Measurements from ENCODE around the gene NUTM2F.
"Not testable (repeated sequence)": the region's sequence is repeated elsewhere in the genome, so short reads cannot be mapped to it uniquely, and the experiment has no call there.

Gene NUTM2F

DNA sequence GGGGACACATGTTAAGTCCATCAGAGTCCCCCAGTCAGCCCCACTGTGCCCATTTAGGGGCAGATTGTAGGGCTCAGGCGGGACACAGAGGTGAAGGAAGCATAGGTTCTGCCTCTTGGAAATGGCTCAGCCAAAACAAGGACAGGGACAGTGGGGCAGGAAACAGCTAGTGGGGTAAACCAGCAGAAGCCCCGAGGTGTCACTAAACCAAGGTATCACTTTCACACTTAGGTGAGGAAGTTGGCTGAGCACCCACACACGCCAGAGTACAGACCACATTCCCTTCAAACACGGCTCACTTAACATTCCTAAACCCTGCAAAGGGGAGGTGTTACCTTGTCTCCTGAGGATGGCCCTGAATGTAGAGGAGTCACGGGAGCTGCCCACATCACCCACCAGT is 12.2 kb downstream of the NUTM2F start:
- not testable (repeated sequence) for DNase-seq (ENCODE audit: low spot score)

DNA sequence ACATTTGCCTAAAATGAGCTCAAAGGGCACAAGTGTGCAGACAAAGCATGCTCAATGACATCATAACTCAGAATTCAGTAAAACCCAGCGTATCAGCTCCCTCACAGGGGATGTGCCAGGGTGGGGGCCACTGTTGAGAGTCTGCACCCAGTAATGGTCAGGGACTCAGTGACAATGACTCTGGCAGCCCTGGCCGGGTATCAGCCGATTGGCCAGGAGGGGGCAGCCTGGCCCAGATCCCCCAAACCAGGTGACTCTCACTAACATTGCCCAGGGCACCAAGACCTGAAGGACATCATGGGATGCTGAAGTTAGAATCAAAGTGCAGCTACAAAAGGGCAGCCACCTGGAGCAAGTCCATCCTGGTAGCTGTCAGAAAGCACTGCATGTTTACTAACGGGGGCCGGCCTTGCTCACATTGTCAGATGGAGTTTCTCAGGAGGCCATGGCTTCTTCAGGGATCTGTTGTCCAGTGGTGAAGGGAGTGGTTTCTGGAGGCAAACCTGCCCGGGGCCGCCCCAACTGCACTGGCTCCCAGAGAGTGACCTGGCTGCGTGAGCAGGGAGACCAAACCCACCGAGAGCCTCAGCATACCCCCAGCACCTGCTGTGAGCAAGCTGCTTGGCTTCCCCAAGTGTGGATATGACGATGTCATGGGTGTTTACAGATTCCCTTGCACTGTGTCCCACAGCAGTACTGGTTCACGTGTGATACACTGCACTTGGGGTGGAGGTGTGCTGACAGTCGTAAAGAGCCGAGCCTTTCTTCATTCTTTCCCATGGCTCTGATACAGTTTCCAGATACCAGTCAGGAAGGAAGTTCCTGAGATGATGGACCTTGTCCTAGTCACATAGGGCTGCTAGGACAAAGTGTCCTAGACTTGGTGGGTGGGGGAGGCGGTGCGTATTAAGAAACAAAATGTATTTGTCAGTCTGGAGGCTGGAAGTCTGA is 13.1 kb downstream of the NUTM2F start:
- DNase-seq (ENCODE audit: low spot score): not testable (repeated sequence)

DNA sequence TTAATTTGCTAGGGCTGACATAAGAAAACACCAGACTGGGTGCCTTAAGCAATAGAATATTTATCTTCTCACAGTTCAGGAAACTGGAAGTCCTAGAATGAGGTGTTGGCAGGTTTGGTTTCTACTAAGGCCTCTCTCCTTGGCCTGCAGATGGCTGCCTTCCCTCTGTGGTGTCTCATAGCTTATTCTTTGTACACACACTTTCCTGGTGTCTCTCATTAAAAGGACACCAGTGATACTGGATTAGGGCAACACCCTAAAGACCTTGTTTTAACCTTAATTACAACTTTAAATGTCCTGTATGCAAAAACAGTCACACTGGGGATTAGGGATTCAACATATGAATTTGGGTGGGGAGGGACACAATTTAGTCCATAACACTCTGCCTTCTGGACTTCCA is 25.1 kb downstream of the NUTM2F start:
- no peak for DNase-seq (ENCODE audit: low spot score)

DNA sequence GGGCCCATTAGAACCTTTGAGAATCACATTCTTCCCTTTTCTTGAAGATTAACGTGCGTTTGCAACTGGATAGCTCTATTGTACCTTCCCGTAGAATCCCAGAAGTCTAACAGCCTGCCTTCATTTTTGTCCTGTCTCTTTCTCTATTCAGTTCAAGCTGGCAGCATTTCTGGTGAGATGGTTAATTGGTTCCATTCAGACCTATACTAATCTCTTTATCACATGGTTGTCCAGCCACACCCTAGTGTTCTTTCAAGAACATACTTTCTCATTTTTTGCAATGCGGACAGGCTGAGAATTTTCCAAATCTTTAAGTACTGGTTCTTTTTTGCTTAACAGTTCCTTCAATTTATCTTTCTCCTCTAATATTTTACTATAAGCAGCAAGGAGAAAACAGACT is 26.0 kb downstream of the NUTM2F start:
- DNase-seq (ENCODE audit: low spot score): no peak

DNA sequence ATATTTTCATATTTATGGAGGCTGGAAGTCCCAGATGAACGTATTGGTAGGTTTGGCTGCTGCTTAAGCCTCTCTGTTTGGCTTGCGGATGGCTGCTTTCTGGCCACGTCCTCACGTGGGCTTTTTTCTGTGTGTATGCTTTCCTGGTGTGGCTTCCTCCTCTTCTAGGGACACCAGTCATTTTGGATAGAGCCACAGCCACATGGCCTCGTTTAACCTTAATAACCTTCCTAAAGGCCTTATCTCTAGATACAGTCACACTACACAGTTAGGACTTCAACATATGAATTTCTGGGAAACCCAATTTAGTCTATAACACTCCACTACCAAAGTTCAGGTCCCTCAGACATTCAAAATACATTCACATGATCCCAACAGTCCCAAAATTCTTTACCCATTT is 26.9 kb downstream of the NUTM2F start:
- DNase-seq (ENCODE audit: low spot score): no peak

DNA sequence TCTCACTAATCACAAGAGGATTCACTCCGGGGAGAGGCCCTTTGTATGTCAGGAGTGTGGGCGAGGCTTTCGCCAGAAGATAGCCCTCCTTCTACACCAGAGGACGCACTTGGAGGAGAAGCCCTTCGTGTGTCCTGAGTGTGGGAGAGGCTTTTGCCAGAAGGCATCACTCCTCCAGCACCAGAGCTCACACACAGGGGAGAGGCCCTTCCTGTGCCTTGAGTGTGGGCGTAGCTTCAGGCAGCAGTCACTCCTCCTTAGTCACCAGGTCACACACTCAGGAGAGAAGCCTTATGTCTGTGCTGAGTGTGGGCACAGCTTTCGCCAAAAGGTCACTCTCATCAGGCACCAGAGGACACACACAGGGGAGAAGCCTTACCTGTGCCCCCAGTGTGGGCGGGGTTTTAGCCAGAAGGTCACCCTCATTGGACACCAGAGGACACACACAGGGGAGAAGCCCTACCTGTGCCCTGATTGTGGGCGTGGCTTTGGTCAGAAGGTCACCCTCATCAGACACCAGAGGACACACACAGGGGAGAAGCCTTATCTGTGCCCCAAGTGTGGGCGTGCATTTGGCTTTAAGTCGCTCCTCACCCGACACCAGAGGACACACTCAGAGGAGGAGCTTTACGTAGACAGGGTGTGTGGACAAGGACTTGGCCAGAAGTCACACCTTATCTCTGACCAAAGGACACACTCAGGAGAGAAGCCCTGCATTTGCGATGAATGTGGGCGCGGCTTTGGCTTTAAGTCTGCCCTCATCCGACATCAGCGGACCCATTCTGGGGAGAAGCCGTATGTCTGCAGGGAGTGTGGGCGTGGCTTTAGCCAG is 27.8 kb downstream of the NUTM2F start:
- no peak for DNase-seq (ENCODE audit: low spot score)

- DNase-seq (ENCODE audit: low spot score): no peak
Measured at GRCh38 chr9:94298949-94299599, 29.4 kb downstream of the NUTM2F start.

DNA sequence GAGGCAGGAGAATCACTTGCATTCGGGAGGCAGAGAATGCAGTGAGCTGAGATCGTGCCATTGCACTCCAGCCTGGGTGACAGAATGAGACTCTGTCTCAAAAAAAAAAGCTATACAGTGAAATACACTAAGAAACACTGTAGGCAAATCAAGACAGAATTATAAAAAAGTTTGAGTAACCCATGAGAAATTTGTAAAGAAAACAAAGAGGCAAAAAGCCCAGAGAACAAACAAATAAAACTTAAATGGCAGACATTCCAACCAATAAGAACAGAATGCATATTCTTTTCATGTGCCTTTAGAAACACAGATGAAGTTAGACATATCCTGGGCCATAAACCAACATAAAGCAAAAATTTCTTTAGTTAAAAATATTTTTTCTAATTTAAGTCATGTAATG is 38.8 kb downstream of the NUTM2F start:
- no peak for DNase-seq (ENCODE audit: low spot score)

DNA sequence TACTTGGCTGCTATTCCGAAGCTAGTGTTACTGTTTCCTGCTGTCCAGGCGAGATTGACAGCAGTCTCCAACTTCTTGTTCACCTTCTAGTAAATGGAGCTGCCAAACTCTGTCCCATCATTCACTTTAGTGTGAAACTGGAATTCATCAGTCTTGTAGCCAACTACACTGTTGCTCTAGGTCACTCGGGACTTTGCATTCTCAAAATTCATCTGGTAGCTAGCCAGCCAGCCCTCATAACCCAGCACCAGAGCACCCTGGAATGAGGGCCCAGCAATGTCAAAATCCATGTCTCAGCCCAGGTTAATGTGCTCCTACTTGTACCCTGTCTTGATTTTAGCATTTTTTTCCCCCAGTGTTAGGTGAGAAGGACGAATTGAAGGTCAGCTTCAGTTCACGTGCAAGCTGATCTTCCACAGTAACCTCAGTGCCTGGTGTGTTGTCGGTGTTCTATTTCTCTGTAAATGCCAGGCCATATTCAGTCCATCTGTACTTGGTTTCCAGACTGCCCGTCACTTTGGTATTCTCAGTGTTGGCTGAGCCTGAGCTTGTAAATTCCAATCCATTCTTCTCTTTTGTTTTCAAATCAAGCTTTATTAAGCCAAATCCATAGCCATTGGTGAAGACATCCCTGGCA is 40.4 kb downstream of the NUTM2F start:
- DNase-seq (ENCODE audit: low spot score): no peak

GRCh38 chr9:94286116-94286515 is 42.3 kb downstream of the NUTM2F start:
- no peak for DNase-seq (ENCODE audit: low spot score)

GRCh38 chr9:94281101-94281500 is 47.3 kb downstream of the NUTM2F start:
- no peak for DNase-seq (ENCODE audit: low spot score)

GRCh38 chr9:94280409-94280989 is 47.9 kb downstream of the NUTM2F start:
- DNase-seq (ENCODE audit: low spot score): no peak

DNA sequence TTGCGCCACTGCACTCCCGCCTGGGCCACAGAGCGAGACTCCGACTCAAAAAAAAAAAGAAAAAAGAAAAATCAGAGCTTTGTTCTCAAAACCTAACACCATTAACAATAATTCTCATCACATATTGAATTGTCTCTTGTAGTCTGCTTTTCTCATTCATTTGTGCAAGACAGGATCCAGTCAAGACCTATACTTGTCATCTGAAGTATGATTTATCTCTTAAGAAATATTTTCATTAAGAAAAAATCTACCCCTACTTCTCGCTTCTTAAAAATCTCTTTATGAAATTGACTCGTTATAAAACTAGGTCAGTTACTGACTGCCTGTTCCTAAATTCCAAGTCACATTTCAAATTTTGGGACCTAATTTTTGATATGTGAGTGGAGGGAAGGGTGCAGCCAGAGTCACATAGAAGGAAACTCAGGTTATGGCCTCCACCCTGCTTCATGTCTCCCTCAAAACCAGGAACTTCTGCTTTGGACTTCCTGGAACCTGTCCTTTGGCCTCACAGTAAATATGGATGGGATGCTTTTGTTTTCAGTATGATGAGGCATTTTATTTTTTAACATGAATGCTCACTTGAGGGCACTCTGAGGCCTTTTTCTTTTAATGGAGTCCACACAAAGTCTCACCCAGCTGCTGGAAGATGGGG is 50.4 kb downstream of the NUTM2F start:
- DNase-seq (ENCODE audit: low spot score): no peak

GRCh38 chr9:94277029-94277428 is 51.4 kb downstream of the NUTM2F start:
- not testable (repeated sequence) for DNase-seq (ENCODE audit: low spot score)

- DNase-seq (ENCODE audit: low spot score): no peak
Measured at GRCh38 chr9:94270009-94270408, 58.4 kb downstream of the NUTM2F start.

- DNase-seq (ENCODE audit: low spot score): no peak
Measured at GRCh38 chr9:94269264-94269663, 59.2 kb downstream of the NUTM2F start.

Data from CD4-positive, alpha-beta T cell treated with Interleukin-15 for 4 hours (primary cell).